GM23248 (cell line): ENCODE results near the gene TSPAN4. TPM values are rescaled to one million over a fixed set of nuclear protein-coding genes. Genes with fewer than 3 reads are reported as not detected.

Source experiments
- DNase-seq: peaks from one replicate; pipeline ENCODE4 v3.0.0-alpha.2; 2015
- H2AFZ ChIP-seq: fragments of 200-600 bp; sonication (generic); 2 replicates; pipeline ENCODE4 v1.6.1; 2016; ENCODE audit warnings: antibody characterized with exemption
- H3F3A ChIP-seq: fragments of 200-600 bp; sonication (generic); 2 replicates; pipeline ENCODE4 v1.6.1; 2016; ENCODE audit warnings: mild to moderate bottlenecking, antibody characterized with exemption, mixed run types; ENCODE audit not compliant: insufficient read depth
- H3K27ac ChIP-seq: fragments of 200-600 bp; sonication (generic); 2 replicates; pipeline ENCODE4 v1.5.1; 2016; ENCODE audit warnings: mild to moderate bottlenecking
- H3K27me3 ChIP-seq: fragments of 200-600 bp; sonication (generic); replicated peaks from 2 replicates; pipeline ENCODE4 v1.6.1; 2016; ENCODE audit warnings: mild to moderate bottlenecking; ENCODE audit not compliant: insufficient read depth
- H3K36me3 ChIP-seq: fragments of 200-600 bp; sonication (generic); 2 replicates; pipeline ENCODE4 v1.6.1; 2016; ENCODE audit warnings: low read depth, mild to moderate bottlenecking
- H3K4me1 ChIP-seq: fragments of 200-600 bp; sonication (generic); 2 replicates; pipeline ENCODE4 v1.6.1; 2016; ENCODE audit warnings: mild to moderate bottlenecking; ENCODE audit not compliant: insufficient read depth
- H3K4me2 ChIP-seq: fragments of 200-600 bp; sonication (generic); one replicate; pipeline ENCODE4 v1.6.1; 2016; ENCODE audit warnings: mild to moderate bottlenecking; ENCODE audit not compliant: unreplicated experiment
- H3K4me3 ChIP-seq: fragments of 200-600 bp; sonication (generic); 2 replicates; pipeline ENCODE4 v1.5.1; 2016; ENCODE audit warnings: mild to moderate bottlenecking
- H3K79me2 ChIP-seq: fragments of 200-600 bp; sonication (generic); 2 replicates; pipeline ENCODE4 v1.6.1; 2016; ENCODE audit warnings: mild to moderate bottlenecking; ENCODE audit not compliant: insufficient read depth
- H3K9ac ChIP-seq: fragments of 200-600 bp; sonication (generic); 2 replicates; pipeline ENCODE4 v1.6.1; 2016; ENCODE audit warnings: mild to moderate bottlenecking
- H3K9me2 ChIP-seq: fragments of 200-600 bp; sonication (generic); 2 replicates; pipeline ENCODE4 v1.6.1; 2016; ENCODE audit warnings: mixed run types, mild to moderate bottlenecking, moderate library complexity; ENCODE audit not compliant: insufficient read depth
- H3K9me3 ChIP-seq: fragments of 200-600 bp; sonication (generic); one replicate; pipeline ENCODE4 v1.6.1; 2017; ENCODE audit warnings: low read depth
- H4K20me1 ChIP-seq: fragments of 200-600 bp; sonication (generic); 2 replicates; pipeline ENCODE4 v1.6.0; 2016; ENCODE audit not compliant: insufficient read depth
- EZH2 ChIP-seq: fragments of 200-600 bp; sonication (generic); IDR thresholded peaks from 2 replicates; pipeline ENCODE4 v1.6.1; 2018; ENCODE audit warnings: antibody characterized with exemption, mild to moderate bottlenecking; ENCODE audit not compliant: insufficient read depth, poor library complexity, severe bottlenecking
- EZH2phosphoT487 ChIP-seq: fragments of 200-600 bp; sonication (generic); IDR thresholded peaks from 2 replicates; pipeline ENCODE4 v1.6.1; 2018; ENCODE audit warnings: antibody characterized with exemption, moderate library complexity, mild to moderate bottlenecking, low read depth; ENCODE audit not compliant: insufficient read depth
- WGBS, 2 experiments: methylation state at CpG; one replicate each; pipeline ENCODE4 v1.1.6; 2015 to 2017; ENCODE audit warnings: low lambda C conversion rate in 2 of 2, low coverage in 1 of 2; ENCODE audit errors: missing lambda C conversion rate in 2 of 2; 5-methylcytosine and 5-hydroxymethylcytosine counted together
- in situ Hi-C: fragments of 300-500 bp; cut with MboI; formaldehyde crosslinking; loops from 2 replicates; pipeline ENCODE4 v1.15.0; 2020
- polyA plus RNA-seq: library from polyadenylated mRNA; unstranded; fragments of >200 nt; fragmentation: Nextera tagmentation; extraction: Ambion mirVana; gene quantifications from 2 replicates; pipeline ENCODE4 v1.2.1, GENCODE V29; 2016
- total RNA-seq: library from RNA; depleted of rRNA; stranded (reverse); fragments of >200 nt; shearing (Covaris generic); gene quantifications from 2 replicates; pipeline ENCODE4 v1.2.3, GENCODE V29; 2014

Gene TSPAN4
- total and polyA plus RNA-seq, 2 experiments from 2014 or later = 343 to 393 TPM

GRCh38 chr11:845872-846495, 3.3 kb downstream of the TSPAN4 start:
- Histone ChIP-seq H3K4me3 (peak overlapping the region; percentile 84; the same call in 1 of the 2 replicates), H3K9ac (peak overlapping the region; percentile 96), H4K20me1 (no peaks in the 10 kb centered on the region), H3K4me1 (peaks cover 19% of the 10 kb centered on the region), H3K79me2 (peaks cover 46% of the 10 kb centered on the region), H3K27me3 (no peaks in the 10 kb centered on the region), H3K36me3 (no peaks in the 10 kb centered on the region; the same call in 1 of the 2 replicates), H2AFZ (no peak overlapping the region), H3K27ac (peak overlapping the region; percentile 89), H3K4me2 (peak overlapping the region; percentile 29), H3F3A (0 out of 2 replicates have a peak, but pooled peaks cover under 1% of the 10 kb centered on the region), H3K9me3 (no peaks in the 10 kb centered on the region), H3K9me2 (no peaks in the 10 kb centered on the region)
- TF ChIP-seq EZH2 (no peak), EZH2phosphoT487 (no peak)
- WGBS, 2 experiments = 53 to 56% methylated on average over 8 of the region's 8 CpGs
- in situ Hi-C loops = no loop called here
- peak; percentile 45 for DNase-seq

- WGBS, 2 experiments = 51 to 56% methylated on average over 10 to 11 of the region's 11 CpGs
These were observed 3.9 kb downstream of the TSPAN4 start for GRCh38 chr11:846496-847098.

GRCh38 chr11:847876-848275, 5.2 kb downstream of the TSPAN4 start:
- Histone ChIP-seq H3K9me3 (no peaks in the 10 kb centered on the region), H3K9ac (no peak overlapping the region), H3K4me1 (peaks cover 19% of the 10 kb centered on the region), H3K79me2 (peaks cover 39% of the 10 kb centered on the region), H3K36me3 (no peaks in the 10 kb centered on the region), H3K4me2 (no peak overlapping the region), H3K27me3 (no peaks in the 10 kb centered on the region), H3K4me3 (no peak overlapping the region), H3K27ac (no peak overlapping the region), H4K20me1 (no peaks in the 10 kb centered on the region), H2AFZ (no peak overlapping the region), H3K9me2 (no peaks in the 10 kb centered on the region), H3F3A (no peaks in the 10 kb centered on the region)
- in situ Hi-C loops = no loop called here
- WGBS, 2 experiments = 76 to 86% methylated on average over 10 to 18 of the region's 18 CpGs
- DNase-seq = no peak
- TF ChIP-seq EZH2 (no peak), EZH2phosphoT487 (no peak)

More at GRCh38 chr11:846496-847098, 3.9 kb downstream of the TSPAN4 start:
- peak overlapping the region; percentile 96 for H3K9ac ChIP-seq
- H3K4me1 ChIP-seq = peaks cover 19% of the 10 kb centered on the region
- H3K4me3 ChIP-seq = no peak overlapping the region
- H3K9me3 ChIP-seq = no peaks in the 10 kb centered on the region
- in situ Hi-C loops = no loop called here
- TF ChIP-seq EZH2 = no peak
- no peak for TF ChIP-seq EZH2phosphoT487
- no peak overlapping the region for H2AFZ ChIP-seq
- H4K20me1 ChIP-seq = no peaks in the 10 kb centered on the region
- H3K9me2 ChIP-seq = no peaks in the 10 kb centered on the region
- peak overlapping the region; percentile 89 for H3K27ac ChIP-seq
- H3F3A ChIP-seq = no peaks in the 10 kb centered on the region
- peak; percentile 86 for DNase-seq
- peaks cover 40% of the 10 kb centered on the region for H3K79me2 ChIP-seq
- H3K36me3 ChIP-seq = no peaks in the 10 kb centered on the region
- H3K4me2 ChIP-seq = peak overlapping the region; percentile 29
- H3K27me3 ChIP-seq = no peaks in the 10 kb centered on the region

GRCh38 chr11:848380-848931, 5.8 kb downstream of the TSPAN4 start:
- Histone ChIP-seq H3K79me2 (peaks cover 39% of the 10 kb centered on the region), H3K9ac (no peak overlapping the region), H3K4me1 (peaks cover 19% of the 10 kb centered on the region), H3K9me3 (no peaks in the 10 kb centered on the region), H3K36me3 (no peaks in the 10 kb centered on the region), H3K4me3 (no peak overlapping the region), H3F3A (no peaks in the 10 kb centered on the region), H3K27me3 (no peaks in the 10 kb centered on the region), H3K9me2 (no peaks in the 10 kb centered on the region), H4K20me1 (no peaks in the 10 kb centered on the region), H3K27ac (no peak overlapping the region), H2AFZ (no peak overlapping the region), H3K4me2 (no peak overlapping the region)
- in situ Hi-C loops = no loop called here
- WGBS, 2 experiments = 68 to 69% methylated on average over 12 of the region's 14 CpGs
- TF ChIP-seq EZH2 (no peak), EZH2phosphoT487 (no peak)
- DNase-seq = peak; percentile 63
